Activated CD4-positive, alpha-beta T cell treated with anti-CD3 and anti-CD28 coated beads, Interleukin-2, amount 50 U/mL, for 48 hours (primary cell): ENCODE results near the gene INTU.

Source experiments
- DNase-seq, 2 experiments: peaks; one replicate each; pipeline ENCODE4 v3.0.0-alpha.2; 2020

INTU gene

GRCh38 chr4:127759228-127759820, 126.6 kb downstream of the INTU start:
- no peak for DNase-seq

- DNase-seq = no peak
Measured at GRCh38 chr4:127759893-127760292, 127.1 kb downstream of the INTU start.

GRCh38 chr4:127771535-127772275, 138.9 kb downstream of the INTU start:
- DNase-seq = no peak

GRCh38 chr4:127772769-127773671, 140.3 kb downstream of the INTU start:
- DNase-seq = no peak

- DNase-seq = no peak
Measured at GRCh38 chr4:127775843-127776242, 143.1 kb downstream of the INTU start.
